Mammary epithelial cell (primary cell): Measurements from ENCODE around the gene GRM8.

Experiments used
- EZH2 ChIP-seq: IDR thresholded peaks from 2 replicates; pipeline ENCODE4 v1.6.1; 2012; ENCODE audit warnings: low read length, inconsistent platforms, borderline replicate concordance
- TF ChIP-seq, protein P1 (sequence below), 2 donors: IDR thresholded peaks in 1 of 2; conservative IDR thresholded peaks in 1 of 2; 2 replicates each; pipeline ENCODE4 v1.5.1; 2011 to 2012; ENCODE audit warnings: inconsistent platforms in 2 of 2, low read length in 2 of 2, mild to moderate bottlenecking in 2 of 2, control low read depth in 1 of 2, low read depth in 1 of 2; ENCODE audit not compliant: insufficient read depth in 1 of 2; ENCODE audit errors: extremely low read depth in 1 of 2

DNA sequence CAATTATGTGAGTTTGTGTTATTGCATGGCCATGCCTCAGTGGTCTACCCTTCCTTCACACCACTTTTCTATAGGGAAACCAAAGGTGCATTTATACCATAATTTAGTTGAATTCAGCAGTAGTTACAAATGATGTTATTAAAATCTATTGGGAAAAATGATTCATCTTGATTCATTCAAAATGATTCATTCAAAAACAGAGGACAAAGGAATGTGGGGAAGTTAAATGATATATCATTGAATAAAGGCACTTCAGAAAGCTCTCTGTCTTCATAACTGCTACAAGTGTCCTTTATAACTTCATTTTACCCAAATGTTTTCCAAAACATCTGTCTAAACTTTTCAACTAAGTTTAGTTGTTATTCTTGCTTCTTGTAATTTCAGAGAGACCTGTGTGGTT, 722.9 kb downstream of the GRM8 start:
- TF ChIP-seq EZH2 = no peak
- TF ChIP-seq, protein P1, sequence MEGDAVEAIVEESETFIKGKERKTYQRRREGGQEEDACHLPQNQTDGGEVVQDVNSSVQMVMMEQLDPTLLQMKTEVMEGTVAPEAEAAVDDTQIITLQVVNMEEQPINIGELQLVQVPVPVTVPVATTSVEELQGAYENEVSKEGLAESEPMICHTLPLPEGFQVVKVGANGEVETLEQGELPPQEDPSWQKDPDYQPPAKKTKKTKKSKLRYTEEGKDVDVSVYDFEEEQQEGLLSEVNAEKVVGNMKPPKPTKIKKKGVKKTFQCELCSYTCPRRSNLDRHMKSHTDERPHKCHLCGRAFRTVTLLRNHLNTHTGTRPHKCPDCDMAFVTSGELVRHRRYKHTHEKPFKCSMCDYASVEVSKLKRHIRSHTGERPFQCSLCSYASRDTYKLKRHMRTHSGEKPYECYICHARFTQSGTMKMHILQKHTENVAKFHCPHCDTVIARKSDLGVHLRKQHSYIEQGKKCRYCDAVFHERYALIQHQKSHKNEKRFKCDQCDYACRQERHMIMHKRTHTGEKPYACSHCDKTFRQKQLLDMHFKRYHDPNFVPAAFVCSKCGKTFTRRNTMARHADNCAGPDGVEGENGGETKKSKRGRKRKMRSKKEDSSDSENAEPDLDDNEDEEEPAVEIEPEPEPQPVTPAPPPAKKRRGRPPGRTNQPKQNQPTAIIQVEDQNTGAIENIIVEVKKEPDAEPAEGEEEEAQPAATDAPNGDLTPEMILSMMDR (conservative IDR thresholded peaks at IDR 0.05 in 1 of 2, IDR thresholded peaks at IDR 0.05 in 1 of 2; ENCODE audit: extremely low read depth in 1 of 2, insufficient read depth in 1 of 2, low read depth in 1 of 2, low read length in 2 of 2) = no peak
